Suprapubic skin (tissue), 4 donors: ENCODE data around the gene RSPRY1. TPM values are rescaled to one million over a fixed set of nuclear protein-coding genes. Genes with fewer than 3 reads are reported as not detected.

Experiments used
- DNase-seq, 2 donors: peaks; one replicate each; pipeline ENCODE4 v3.0.0-alpha.2; 2019; ENCODE audit warnings: low spot score in 2 of 2
- H3K27ac ChIP-seq: fragments of 200-600 bp; sonication (generic); one replicate; pipeline ENCODE4 v1.5.1; 2019
- H3K27me3 ChIP-seq: fragments of 200-600 bp; sonication (generic); one replicate; pipeline ENCODE4 v1.5.1; 2019
- H3K36me3 ChIP-seq: fragments of 200-600 bp; sonication (generic); one replicate; pipeline ENCODE4 v1.5.1; 2019
- H3K4me1 ChIP-seq: fragments of 200-600 bp; sonication (generic); one replicate; pipeline ENCODE4 v1.5.1; 2019
- H3K4me3 ChIP-seq: fragments of 200-600 bp; sonication (generic); one replicate; pipeline ENCODE4 v1.5.1; 2019; ENCODE audit warnings: mild to moderate bottlenecking
- H3K9me3 ChIP-seq: fragments of 200-600 bp; sonication (generic); one replicate; pipeline ENCODE4 v1.5.1; 2019
- EP300 ChIP-seq: sonication (generic); formaldehyde crosslinking; IDR thresholded peaks from one replicate; pipeline ENCODE4 v1.6.1; 2017; ENCODE audit warnings: antibody characterized with exemption
- POLR2A ChIP-seq, 2 donors: fragments of 450-650 bp; IDR thresholded peaks; one replicate each; pipeline ENCODE4 v1.6.1; 2017; ENCODE audit warnings: antibody characterized with exemption in 2 of 2, mild to moderate bottlenecking in 2 of 2, moderate library complexity in 2 of 2
- POLR2AphosphoS5 ChIP-seq, 3 donors: sonication (generic); formaldehyde crosslinking; IDR thresholded peaks; one replicate each; pipeline ENCODE4 v1.6.1; 2017; ENCODE audit warnings: antibody characterized with exemption in 3 of 3
- WGBS: methylation state at CpG from one replicate; pipeline ENCODE4 v1.1.5; 2018; 5-methylcytosine and 5-hydroxymethylcytosine counted together
- total RNA-seq, 4 donors: library from RNA; depleted of rRNA; stranded (reverse); fragments of >200 nt; gene quantifications; one replicate each; pipeline ENCODE4 v1.1.0, GENCODE V29; 2016
- TF ChIP-seq, protein P1 (sequence below), 2 donors: fragments of 200-600 bp in 1 of 2; fragments of 450-650 bp in 1 of 2; sonication (generic) in 1 of 2; IDR thresholded peaks; one replicate each; pipeline ENCODE4 v1.5.1; 2016 to 2019; ENCODE audit warnings: antibody characterized with exemption in 2 of 2, mild to moderate bottlenecking in 1 of 2, moderate library complexity in 1 of 2

RSPRY1 gene
- total RNA-seq, 4 donors from 2014 or later = 16.3 to 48.3 (median 35.2) TPM

DNA sequence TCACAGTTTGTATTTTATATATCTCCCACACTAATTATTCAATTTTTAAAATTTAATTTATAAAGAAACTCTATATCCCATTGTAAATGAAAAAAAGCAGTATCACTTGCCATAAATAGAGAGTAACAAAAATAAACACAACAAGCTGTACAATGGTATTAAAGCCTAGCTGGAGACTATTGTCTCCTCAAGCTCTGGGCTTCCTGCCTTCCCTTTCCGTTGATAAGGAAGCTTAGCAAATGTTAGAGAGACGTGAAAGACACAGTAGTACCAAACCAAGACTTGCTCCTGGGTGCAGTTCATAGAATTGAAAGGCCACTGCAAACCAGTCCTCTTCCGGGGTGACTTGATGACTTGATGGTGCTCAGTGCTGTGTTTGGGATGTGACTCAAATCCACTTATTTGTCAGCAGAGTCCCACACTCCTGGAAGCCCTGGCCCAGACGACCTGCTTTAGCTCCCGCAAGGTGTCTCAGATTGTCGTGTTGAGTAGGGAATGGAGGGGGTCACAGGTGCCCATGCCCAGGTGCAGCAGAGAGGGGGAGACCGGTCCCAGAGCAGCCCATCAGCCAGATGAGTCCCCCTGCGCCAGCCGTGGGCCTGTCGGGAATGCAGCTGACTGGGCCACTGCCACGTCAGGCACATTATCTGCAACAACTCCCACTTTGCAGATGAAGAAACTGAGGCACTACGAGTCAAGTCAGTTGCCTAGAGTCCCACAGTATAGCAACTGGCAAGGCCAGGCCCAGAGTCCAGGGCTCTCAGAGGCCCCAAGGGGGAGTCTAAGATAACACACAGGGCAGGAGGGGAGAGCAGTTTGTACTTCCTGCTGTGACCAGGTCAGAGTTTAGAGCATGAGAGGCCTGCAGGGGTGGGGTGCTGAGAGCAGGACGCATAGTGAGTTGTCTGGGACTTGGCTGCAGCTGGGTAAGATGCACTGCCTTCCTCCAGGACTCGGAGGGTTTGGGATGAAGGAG lies 40.8 kb upstream of the RSPRY1 start:
- H3K9me3 ChIP-seq = no peaks in the 10 kb centered on the region
- 90% methylated on average over 10 of the region's 14 CpGs for WGBS
- H3K27me3 ChIP-seq = no peaks in the 10 kb centered on the region
- TF ChIP-seq EP300 = no peak
- TF ChIP-seq, protein P1, sequence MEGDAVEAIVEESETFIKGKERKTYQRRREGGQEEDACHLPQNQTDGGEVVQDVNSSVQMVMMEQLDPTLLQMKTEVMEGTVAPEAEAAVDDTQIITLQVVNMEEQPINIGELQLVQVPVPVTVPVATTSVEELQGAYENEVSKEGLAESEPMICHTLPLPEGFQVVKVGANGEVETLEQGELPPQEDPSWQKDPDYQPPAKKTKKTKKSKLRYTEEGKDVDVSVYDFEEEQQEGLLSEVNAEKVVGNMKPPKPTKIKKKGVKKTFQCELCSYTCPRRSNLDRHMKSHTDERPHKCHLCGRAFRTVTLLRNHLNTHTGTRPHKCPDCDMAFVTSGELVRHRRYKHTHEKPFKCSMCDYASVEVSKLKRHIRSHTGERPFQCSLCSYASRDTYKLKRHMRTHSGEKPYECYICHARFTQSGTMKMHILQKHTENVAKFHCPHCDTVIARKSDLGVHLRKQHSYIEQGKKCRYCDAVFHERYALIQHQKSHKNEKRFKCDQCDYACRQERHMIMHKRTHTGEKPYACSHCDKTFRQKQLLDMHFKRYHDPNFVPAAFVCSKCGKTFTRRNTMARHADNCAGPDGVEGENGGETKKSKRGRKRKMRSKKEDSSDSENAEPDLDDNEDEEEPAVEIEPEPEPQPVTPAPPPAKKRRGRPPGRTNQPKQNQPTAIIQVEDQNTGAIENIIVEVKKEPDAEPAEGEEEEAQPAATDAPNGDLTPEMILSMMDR (IDR thresholded peaks at IDR 0.05) = no peak
- TF ChIP-seq POLR2A (IDR thresholded peaks at IDR 0.05) = no peak
- TF ChIP-seq POLR2AphosphoS5 (IDR thresholded peaks at IDR 0.05) = no peak
- no peaks in the 10 kb centered on the region for H3K36me3 ChIP-seq
- peaks cover 56% of the 10 kb centered on the region for H3K4me1 ChIP-seq
- no peak overlapping the region for H3K27ac ChIP-seq
- DNase-seq = peak in 1 of 2 donors; percentile 71
- H3K4me3 ChIP-seq = no peak overlapping the region

DNA sequence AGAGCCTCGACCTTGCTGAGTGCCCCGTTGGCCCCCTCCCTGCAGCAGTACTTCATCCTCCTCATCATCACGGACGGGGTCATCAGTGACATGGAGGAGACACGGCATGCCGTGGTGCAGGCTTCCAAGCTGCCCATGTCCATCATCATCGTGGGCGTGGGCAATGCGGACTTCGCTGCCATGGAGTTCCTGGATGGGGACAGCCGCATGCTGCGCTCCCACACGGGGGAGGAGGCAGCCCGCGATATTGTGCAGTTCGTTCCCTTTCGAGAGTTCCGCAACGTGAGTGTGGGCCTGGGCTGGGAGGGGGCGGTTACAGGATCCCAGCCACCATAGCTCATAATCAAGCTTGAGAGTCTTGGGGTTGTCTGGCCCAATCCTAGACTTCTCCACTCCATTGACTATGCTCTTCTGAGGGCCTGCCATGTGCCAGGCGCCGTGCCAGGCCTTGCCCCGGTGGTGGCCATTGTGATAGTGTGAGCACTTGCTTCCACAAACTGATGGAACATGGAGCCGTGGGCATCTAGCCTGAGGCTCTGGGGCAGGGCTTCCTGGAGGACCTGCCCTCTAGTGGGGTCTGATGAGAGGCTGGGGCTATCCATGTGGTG lies 40.0 kb upstream of the RSPRY1 start:
- no peaks in the 10 kb centered on the region for H3K36me3 ChIP-seq
- 97% methylated on average over 19 of the region's 24 CpGs for WGBS

DNA sequence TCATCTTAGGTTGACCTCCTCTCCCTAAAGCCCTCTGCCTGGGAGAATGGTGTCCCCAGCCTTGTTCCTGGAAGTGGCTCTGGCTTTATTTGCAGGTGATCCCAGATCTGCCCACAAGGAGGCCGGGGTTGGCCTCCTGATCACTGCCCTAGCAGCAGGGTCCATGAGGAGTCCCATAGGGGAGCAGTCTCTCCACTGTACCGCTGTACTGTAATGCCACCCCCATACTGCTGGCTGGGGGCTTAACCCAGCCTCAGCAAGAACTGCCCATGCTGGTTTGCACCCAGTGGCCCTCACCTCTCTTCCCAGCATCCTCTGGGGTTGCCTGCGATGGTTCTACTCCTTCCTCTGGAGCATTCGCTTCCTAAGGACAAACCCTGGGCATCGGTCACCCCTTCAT lies 39.4 kb upstream of the RSPRY1 start:
- WGBS = 89% methylated on average over 3 of the region's 5 CpGs
- Histone ChIP-seq H3K4me3 (no peak overlapping the region), H3K27me3 (no peaks in the 10 kb centered on the region), H3K36me3 (no peaks in the 10 kb centered on the region), H3K27ac (no peak overlapping the region), H3K9me3 (no peaks in the 10 kb centered on the region), H3K4me1 (peaks cover 44% of the 10 kb centered on the region)
- TF ChIP-seq POLR2AphosphoS5 (IDR thresholded peaks at IDR 0.05) (no peak), POLR2A (IDR thresholded peaks at IDR 0.05) (no peak), EP300 (no peak)
- TF ChIP-seq, protein P1 (IDR thresholded peaks at IDR 0.05) = no peak
- peak in 1 of 2 donors; percentile 41 for DNase-seq

More for the DNA sequence above, 40.0 kb upstream of the RSPRY1 start:
- peak in 1 of 2 donors; percentile 71 for DNase-seq
- Histone ChIP-seq H3K4me3 (no peak overlapping the region), H3K9me3 (no peaks in the 10 kb centered on the region), H3K27me3 (no peaks in the 10 kb centered on the region), H3K27ac (no peak overlapping the region), H3K4me1 (peaks cover 50% of the 10 kb centered on the region)
- TF ChIP-seq EP300 (no peak), POLR2A (IDR thresholded peaks at IDR 0.05) (no peak), POLR2AphosphoS5 (IDR thresholded peaks at IDR 0.05) (no peak)
- TF ChIP-seq, protein P1 (IDR thresholded peaks at IDR 0.05) = no peak

DNA sequence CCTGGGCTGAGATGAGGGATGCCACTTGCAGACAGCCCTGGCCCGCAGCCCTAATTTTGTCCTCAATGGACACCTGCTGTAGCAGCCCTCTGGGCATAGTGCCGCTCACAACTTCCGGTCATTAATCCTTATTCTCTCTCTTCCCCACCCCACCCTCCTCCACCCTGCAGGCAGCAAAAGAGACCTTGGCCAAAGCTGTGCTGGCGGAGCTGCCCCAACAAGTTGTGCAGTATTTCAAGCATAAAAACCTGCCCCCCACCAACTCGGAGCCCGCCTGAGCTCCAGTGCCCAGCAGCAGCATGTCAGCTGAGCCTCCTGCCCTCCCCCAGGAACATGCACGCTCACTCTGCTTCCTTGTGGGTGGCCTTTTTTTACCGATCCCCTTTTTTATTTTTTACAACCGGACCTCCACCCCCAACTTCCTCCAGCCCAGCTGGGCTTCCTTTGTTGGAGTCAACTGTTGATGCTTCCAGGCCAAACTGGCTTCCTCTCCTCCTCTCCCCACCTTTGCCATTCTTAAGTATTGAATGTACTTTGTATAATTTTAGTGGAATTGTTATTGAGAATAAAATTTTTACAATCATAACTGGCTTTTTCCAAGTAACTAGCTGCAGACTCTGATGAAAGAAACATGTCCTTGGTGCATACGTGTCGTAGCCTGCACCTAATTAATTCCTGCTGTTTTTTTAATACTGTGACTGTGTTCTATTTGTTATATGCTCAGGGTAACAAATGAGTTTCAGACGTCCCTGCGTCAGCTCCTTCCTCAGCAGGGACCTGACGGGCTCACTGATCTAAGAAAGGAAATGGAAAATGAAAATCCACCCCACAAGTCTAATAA lies 38.5 kb upstream of the RSPRY1 start:
- Histone ChIP-seq H3K27ac (peak overlapping the region; percentile 67), H3K27me3 (no peaks in the 10 kb centered on the region), H3K4me1 (peaks cover 35% of the 10 kb centered on the region), H3K9me3 (no peaks in the 10 kb centered on the region), H3K36me3 (peaks cover 6% of the 10 kb centered on the region), H3K4me3 (peak overlapping the region; percentile 10)
- 11% methylated on average over 14 of the region's 14 CpGs for WGBS
- no peak for TF ChIP-seq POLR2AphosphoS5 (IDR thresholded peaks at IDR 0.05)
- TF ChIP-seq EP300 = no peak
- no peak for TF ChIP-seq POLR2A (IDR thresholded peaks at IDR 0.05)
- TF ChIP-seq, protein P1 (IDR thresholded peaks at IDR 0.05) = no peak
- no peak for DNase-seq
